OCI-LY7 (cell line): ENCODE data around the gene RHBDD1. TPM values are rescaled to one million over a fixed set of nuclear protein-coding genes. Genes with fewer than 3 reads are reported as not detected.

Source experiments
- BruUV-seq: library from RNA; stranded (reverse); fragments of 400-500 nt; replicated peaks from 2 replicates; lab custom pipeline; 2021; lab: Mats Ljungman, UMichigan
- CTCF ChIA-PET: fragments of 300-600 bp; sonication (Branson Sonifier 250); formaldehyde crosslinking; loops from one replicate; lab custom pipeline; 2022; ENCODE audit warnings: antibody characterized with exemption; ENCODE audit not compliant: unreplicated experiment; lab: Charles Lee
- POLR2A ChIA-PET: fragments of 300-600 bp; sonication (Branson Sonifier 250); formaldehyde crosslinking; loops from one replicate; lab custom pipeline; 2022; ENCODE audit warnings: antibody characterized with exemption; lab: Charles Lee
- DNase-seq: peaks from one replicate; pipeline ENCODE4 v3.0.0-alpha.2; 2015; ENCODE audit warnings: low spot score
- H2AFZ ChIP-seq: fragments of 200-600 bp; sonication (generic), shearing (Covaris generic); 2 replicates; pipeline ENCODE4 v1.6.1; 2014; ENCODE audit warnings: mild to moderate bottlenecking, antibody characterized with exemption, low read length, moderate library complexity
- H3K27ac ChIP-seq: fragments of 200-600 bp; sonication (generic); 2 replicates; pipeline ENCODE4 v1.5.1; 2014; ENCODE audit warnings: mixed run types, low read depth, mild to moderate bottlenecking, moderate library complexity, low read length, inconsistent platforms; ENCODE audit not compliant: poor library complexity, severe bottlenecking
- H3K36me3 ChIP-seq: fragments of 200-600 bp; sonication (generic); 2 replicates; pipeline ENCODE4 v1.6.1; 2014; ENCODE audit warnings: mild to moderate bottlenecking, antibody characterized with exemption, low read length, moderate library complexity, mixed read lengths; ENCODE audit not compliant: insufficient read depth
- H3K4me1 ChIP-seq: fragments of 200-600 bp; sonication (generic); 2 replicates; pipeline ENCODE4 v1.5.1; 2014; ENCODE audit warnings: mild to moderate bottlenecking, low read length; ENCODE audit not compliant: insufficient read depth, poor library complexity, severe bottlenecking
- H3K4me2 ChIP-seq: fragments of 200-600 bp; sonication (generic); 2 replicates; pipeline ENCODE4 v1.6.1; 2014; ENCODE audit warnings: mild to moderate bottlenecking, low read length
- H3K4me3 ChIP-seq: fragments of 200-600 bp; sonication (generic); 2 replicates; pipeline ENCODE4 v1.5.1; 2014; ENCODE audit warnings: mild to moderate bottlenecking, low read depth, low read length; ENCODE audit not compliant: poor library complexity, severe bottlenecking
- H3K79me2 ChIP-seq: fragments of 200-600 bp; sonication (generic); 2 replicates; pipeline ENCODE4 v1.6.1; 2016; ENCODE audit warnings: low read depth, mild to moderate bottlenecking, low read length, moderate library complexity, mixed read lengths; ENCODE audit not compliant: insufficient read depth
- H3K9me2 ChIP-seq: fragments of 200-600 bp; sonication (generic); 2 replicates; pipeline ENCODE4 v1.6.1; 2016; ENCODE audit warnings: mild to moderate bottlenecking, low read length, mixed read lengths; ENCODE audit not compliant: insufficient read depth
- H3K9me3 ChIP-seq: fragments of 200-600 bp; sonication (generic); 2 replicates; pipeline ENCODE4 v1.6.1; 2014; ENCODE audit warnings: mild to moderate bottlenecking, mixed run types, low read length, mixed read lengths
- H4K20me1 ChIP-seq: fragments of 200-600 bp; sonication (generic); 2 replicates; pipeline ENCODE4 v1.6.1; 2014; ENCODE audit warnings: mild to moderate bottlenecking, antibody characterized with exemption, low read length, moderate library complexity, mixed read lengths; ENCODE audit not compliant: insufficient read depth
- CTCF ChIP-seq: fragments of 200-600 bp; sonication (generic); conservative IDR thresholded peaks from 2 replicates; pipeline ENCODE4 v1.5.1; 2014; ENCODE audit warnings: mild to moderate bottlenecking, antibody characterized with exemption, low read length, moderate library complexity, mixed read lengths
- EZH2phosphoT487 ChIP-seq: fragments of 200-600 bp; sonication (generic); IDR thresholded peaks from 2 replicates; pipeline ENCODE4 v1.6.1; 2018; ENCODE audit warnings: low read depth, borderline replicate concordance, mild to moderate bottlenecking, mixed run types, antibody characterized with exemption, low read length, moderate library complexity, mixed read lengths
- intact Hi-C: fragments of 100-400 bp; cut with micrococcal nuclease; formaldehyde crosslinking; loops from one replicate; pipeline ENCODE4 v1.10.0; 2022; ENCODE audit not compliant: unreplicated experiment
- total RNA-seq, 2 experiments: library from RNA; depleted of rRNA in 1 of 2; stranded (reverse); fragments of >200 nt in 1 of 2; shearing (Covaris generic) in 1 of 2; gene quantifications; 2 replicates each; pipeline ENCODE4 v1.2.3, GENCODE V29; 2014 to 2022

The RHBDD1 gene
- total RNA-seq, 2 experiments from 2014 or later = 40.8 to 80.3 TPM

- no peaks in the 10 kb centered on the region for H3K4me1 ChIP-seq
- H3K79me2 ChIP-seq = no peaks in the 10 kb centered on the region
- POLR2A ChIA-PET = interaction anchor here (1.1 to 1.5 kb wide), 2 partner anchors 12 to 16 kb away, joined by 3 to 5 read pairs; no protein-coding TSS in a partner anchor
- no peak for TF ChIP-seq EZH2phosphoT487
- TF ChIP-seq CTCF = no peak
- CTCF ChIA-PET = no interaction called here
- H3K27ac ChIP-seq = no peak overlapping the region
- no peaks in the 10 kb centered on the region for H4K20me1 ChIP-seq
- H3K4me3 ChIP-seq = no peak overlapping the region
- no peaks in the 10 kb centered on the region; the same call in 1 of the 2 replicates for H3K9me3 ChIP-seq
- no peak for DNase-seq
- no peaks in the 10 kb centered on the region for H3K9me2 ChIP-seq
- no TSS peak for BruUV-seq
- H3K36me3 ChIP-seq = peaks cover 26% of the 10 kb centered on the region
- intact Hi-C loops = no loop called here
- H3K4me2 ChIP-seq = no peak overlapping the region
- no peak overlapping the region for H2AFZ ChIP-seq
These were observed 47.5 kb downstream of the RHBDD1 start for GRCh38 chr2:226883296-226883795.

- BruUV-seq = no TSS peak
- Histone ChIP-seq H2AFZ (no peak overlapping the region), H3K9me3 (no peaks in the 10 kb centered on the region; the same call in 1 of the 2 replicates), H3K4me1 (no peaks in the 10 kb centered on the region), H3K4me2 (no peak overlapping the region), H3K36me3 (peaks cover 22% of the 10 kb centered on the region), H3K79me2 (no peaks in the 10 kb centered on the region), H4K20me1 (no peaks in the 10 kb centered on the region), H3K4me3 (no peak overlapping the region), H3K9me2 (no peaks in the 10 kb centered on the region), H3K27ac (no peak overlapping the region)
- POLR2A ChIA-PET = interaction anchor here (0.6 to 1.5 kb wide), 7 partner anchors 11 to 127 kb away, joined by 3 to 6 read pairs (median 3); no protein-coding TSS in a partner anchor
- no peak for DNase-seq
- intact Hi-C loops = no loop called here
- CTCF ChIA-PET = no interaction called here
- TF ChIP-seq EZH2phosphoT487 (no peak), CTCF (no peak)
These were observed 48.3 kb downstream of the RHBDD1 start for GRCh38 chr2:226884166-226884565.

- BruUV-seq = no TSS peak
- Histone ChIP-seq H3K4me1 (no peaks in the 10 kb centered on the region), H3K4me3 (no peak overlapping the region), H3K9me3 (no peaks in the 10 kb centered on the region; the same call in 1 of the 2 replicates), H3K9me2 (no peaks in the 10 kb centered on the region), H3K79me2 (no peaks in the 10 kb centered on the region), H4K20me1 (no peaks in the 10 kb centered on the region), H3K27ac (no peak overlapping the region), H3K36me3 (peaks cover 22% of the 10 kb centered on the region), H2AFZ (no peak overlapping the region), H3K4me2 (no peak overlapping the region)
- intact Hi-C loops = no loop called here
- DNase-seq = no peak
- TF ChIP-seq EZH2phosphoT487 (no peak), CTCF (no peak)
- ChIA-PET POLR2A (interaction anchor here (0.5 to 1.5 kb wide), 6 partner anchors 10 to 1885 kb away, joined by 3 to 7 read pairs (median 4); no protein-coding TSS in a partner anchor), CTCF (no interaction called here)
These were observed 50.0 kb downstream of the RHBDD1 start for GRCh38 chr2:226885769-226886435.
